CD1c-positive myeloid dendritic cell (primary cell): ENCODE measurements around the gene POFUT2.
"Not testable (repeated sequence)": the region's sequence is repeated elsewhere in the genome, so short reads cannot be mapped to it uniquely, and the experiment has no call there.

Experiments
- DNase-seq: peaks from one replicate; pipeline ENCODE4 v3.0.0-alpha.2; 2016; ENCODE audit errors: extremely low spot score

The POFUT2 gene

GRCh38 chr21:45310459-45310858, 22.8 kb upstream of the POFUT2 start:
- no peak for DNase-seq

GRCh38 chr21:45309987-45310381, 22.3 kb upstream of the POFUT2 start:
- DNase-seq: no peak

- peak; percentile 51 for DNase-seq
These were observed 21.6 kb upstream of the POFUT2 start for GRCh38 chr21:45309069-45309986.

- no peak for DNase-seq
These were observed 20.7 kb upstream of the POFUT2 start for GRCh38 chr21:45308194-45309068.

- not testable (repeated sequence) for DNase-seq
These were observed 20.0 kb upstream of the POFUT2 start for GRCh38 chr21:45307597-45308158.

- no peak for DNase-seq
These were observed 19.3 kb upstream of the POFUT2 start for GRCh38 chr21:45306832-45307571.

GRCh38 chr21:45306453-45306831, 18.7 kb upstream of the POFUT2 start:
- DNase-seq: no peak

- DNase-seq: no peak
These were observed 18.1 kb upstream of the POFUT2 start for GRCh38 chr21:45305836-45306235.

- no peak for DNase-seq
These were observed 17.2 kb upstream of the POFUT2 start for GRCh38 chr21:45304945-45305344.

- DNase-seq: no peak
These were observed 16.8 kb upstream of the POFUT2 start for GRCh38 chr21:45304476-45304830.

- DNase-seq: no peak
These were observed 16.2 kb upstream of the POFUT2 start for GRCh38 chr21:45303751-45304475.

- DNase-seq: no peak
These were observed 15.5 kb upstream of the POFUT2 start for GRCh38 chr21:45303091-45303615.

GRCh38 chr21:45302082-45303061, 14.7 kb upstream of the POFUT2 start:
- DNase-seq: peak; percentile 36

- DNase-seq: no peak
These were observed 13.9 kb upstream of the POFUT2 start for GRCh38 chr21:45301521-45302081.

GRCh38 chr21:45300786-45301520, 13.3 kb upstream of the POFUT2 start:
- no peak for DNase-seq

GRCh38 chr21:45299864-45300785, 12.4 kb upstream of the POFUT2 start:
- DNase-seq: no peak
